Subcutaneous abdominal adipose tissue (tissue), 5 donors: ENCODE results near the gene ZC3H12D.
A peak's percentile ranks its signal among the peaks of the same experiment; 100 is the strongest.

ENCODE experiments used
- H3K27ac ChIP-seq: one replicate; pipeline ENCODE4 v1.7.0; 2013; ENCODE audit warnings: low read depth, mild to moderate bottlenecking, inconsistent platforms, low read length, moderate library complexity
- H3K27me3 ChIP-seq, 5 donors: one replicate each; pipeline ENCODE4 v1.7.0; 2013; ENCODE audit warnings: low read length in 5 of 5, inconsistent platforms in 1 of 5; ENCODE audit not compliant: control insufficient read depth in 5 of 5, insufficient read depth in 4 of 5
- H3K36me3 ChIP-seq, 5 donors: one replicate each; pipeline ENCODE4 v1.7.0; 2013; ENCODE audit warnings: low read length in 5 of 5; ENCODE audit not compliant: control insufficient read depth in 5 of 5, insufficient read depth in 5 of 5
- H3K4me1 ChIP-seq, 5 donors: one replicate each; pipeline ENCODE4 v1.7.0; 2013; ENCODE audit warnings: low read length in 5 of 5, mild to moderate bottlenecking in 3 of 5, moderate library complexity in 1 of 5; ENCODE audit not compliant: control insufficient read depth in 5 of 5, insufficient read depth in 5 of 5
- H3K4me3 ChIP-seq, 5 donors: one replicate each; pipeline ENCODE4 v1.7.0; 2013; ENCODE audit warnings: low read length in 5 of 5, low read depth in 1 of 5
- H3K9ac ChIP-seq, 5 donors: one replicate each; pipeline ENCODE4 v1.7.0; 2013; ENCODE audit warnings: low read length in 5 of 5, mild to moderate bottlenecking in 4 of 5, moderate library complexity in 3 of 5
- H3K9me3 ChIP-seq, 5 donors: one replicate each; pipeline ENCODE4 v1.7.0; 2013; ENCODE audit warnings: low read length in 5 of 5; ENCODE audit not compliant: control insufficient read depth in 5 of 5
- donor health status: healthy.
- donor health status: healthy.
- donor health status: healthy.
- donor health status: healthy.
- donor health status: healthy.

Gene ZC3H12D

GRCh38 chr6:149484733-149485700, at the start of gene ZC3H12D:
Gene ZC3H12D (minus strand): TSS chr6:149485014. CDS start chr6:149474543, 10,471 bp downstream.
- Histone ChIP-seq H3K4me3 (peak within 1 kb of the TSS in 4 of 5 donors; percentile 8 to 50 (median 36)), H3K9ac (peak within 1 kb of the TSS in 1 of 5 donors; percentile 38), H3K9me3 (no peaks in the 10 kb centered on the region), H3K36me3 (no peaks in the 10 kb centered on the region), H3K27ac (peak within 1 kb of the TSS; percentile 35), H3K27me3 (peaks cover 0 to 8% (median 0%) of the 10 kb centered on the region in 5 donors), H3K4me1 (peaks cover 6 to 53% (median 40%) of the 10 kb centered on the region in 5 donors)

GRCh38 chr6:149529650-149530049, 44.8 kb upstream of the ZC3H12D start:
- H3K9ac ChIP-seq = no peak overlapping the region
- no peak overlapping the region for H3K4me3 ChIP-seq
- no peak overlapping the region for H3K27ac ChIP-seq
- H3K36me3 ChIP-seq = peaks cover 51 to 91% (median 65%) of the 10 kb centered on the region in 5 donors
- H3K27me3 ChIP-seq = no peaks in the 10 kb centered on the region
- H3K9me3 ChIP-seq = no peaks in the 10 kb centered on the region
- no peaks in the 10 kb centered on the region for H3K4me1 ChIP-seq

DNA sequence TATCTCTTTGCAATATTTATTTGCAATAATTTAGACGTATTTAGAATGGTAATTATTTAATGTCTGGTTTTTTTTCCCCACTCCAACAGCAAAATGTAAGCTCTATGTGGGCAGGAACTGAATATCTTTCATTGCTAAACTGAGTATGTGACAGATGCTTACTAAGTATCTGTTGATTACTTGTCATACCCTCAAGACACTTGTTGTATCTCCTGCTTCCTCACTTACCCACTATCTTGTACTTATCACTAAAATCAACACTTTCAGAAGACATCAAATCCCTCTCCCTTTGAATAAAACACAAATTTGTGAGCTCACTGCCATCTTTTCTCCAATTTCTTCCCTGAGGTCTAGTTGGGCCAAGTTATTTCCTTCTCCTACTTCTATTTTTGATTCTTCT, 30.7 kb upstream of the ZC3H12D start:
- H3K9ac ChIP-seq = no peak overlapping the region
- H3K4me3 ChIP-seq = no peak overlapping the region
- no peaks in the 10 kb centered on the region for H3K9me3 ChIP-seq
- no peaks in the 10 kb centered on the region for H3K27me3 ChIP-seq
- H3K36me3 ChIP-seq = peaks cover 13 to 45% (median 37%) of the 10 kb centered on the region in 5 donors
- no peaks in the 10 kb centered on the region for H3K4me1 ChIP-seq
- H3K27ac ChIP-seq = no peak overlapping the region

- H3K9me3 ChIP-seq = no peaks in the 10 kb centered on the region
- H3K9ac ChIP-seq = no peak overlapping the region
- H3K27ac ChIP-seq = no peak overlapping the region
- H3K27me3 ChIP-seq = no peaks in the 10 kb centered on the region
- H3K36me3 ChIP-seq = peaks cover 14 to 38% (median 36%) of the 10 kb centered on the region in 5 donors
- no peak overlapping the region for H3K4me3 ChIP-seq
- no peaks in the 10 kb centered on the region for H3K4me1 ChIP-seq
These were observed 29.1 kb upstream of the ZC3H12D start for GRCh38 chr6:149513915-149514314.

DNA sequence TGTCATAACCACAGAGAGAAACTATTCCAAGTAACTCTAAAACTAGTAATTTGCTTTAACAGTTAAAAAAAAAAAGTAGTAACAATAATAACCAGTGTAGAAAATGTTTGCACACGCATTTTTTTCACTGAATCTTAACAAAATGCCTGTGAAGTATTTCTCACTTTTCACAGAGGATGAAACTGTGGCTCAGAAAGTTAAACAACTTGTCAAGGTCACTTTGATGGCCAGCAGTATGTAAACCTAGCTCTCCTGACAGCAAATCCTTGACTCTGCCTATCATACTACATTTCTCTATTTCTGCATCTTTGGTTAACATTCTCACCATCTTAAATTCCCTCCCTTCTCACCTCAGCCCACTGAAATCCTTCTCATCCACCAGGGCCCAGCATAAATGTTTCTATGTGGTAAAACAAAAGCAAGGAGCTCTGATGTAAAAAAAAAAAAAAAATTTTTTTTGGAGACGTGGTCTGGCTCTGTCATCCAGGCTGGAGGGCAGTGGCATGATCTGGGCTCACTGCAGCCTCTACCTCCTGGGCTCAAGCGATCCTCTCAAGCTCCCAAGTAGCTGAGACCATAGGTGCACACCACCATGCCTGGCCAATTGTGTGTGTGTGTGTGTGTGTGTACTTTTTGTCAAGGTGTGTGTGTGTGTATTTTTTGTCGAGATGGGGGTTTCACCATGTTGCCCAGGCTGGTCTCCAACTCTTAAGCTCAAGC, 26.1 kb upstream of the ZC3H12D start:
- Histone ChIP-seq H3K4me3 (no peak overlapping the region), H3K4me1 (no peaks in the 10 kb centered on the region), H3K9me3 (no peaks in the 10 kb centered on the region), H3K27me3 (no peaks in the 10 kb centered on the region), H3K9ac (no peak overlapping the region), H3K27ac (no peak overlapping the region), H3K36me3 (peaks cover 14 to 34% (median 16%) of the 10 kb centered on the region in 5 donors)

- Histone ChIP-seq H3K4me1 (no peaks in the 10 kb centered on the region), H3K36me3 (peaks cover 16 to 39% (median 24%) of the 10 kb centered on the region in 5 donors), H3K4me3 (no peak overlapping the region), H3K9me3 (no peaks in the 10 kb centered on the region), H3K9ac (no peak overlapping the region), H3K27me3 (no peaks in the 10 kb centered on the region), H3K27ac (no peak overlapping the region)
These were observed 23.7 kb upstream of the ZC3H12D start for GRCh38 chr6:149508485-149508884.

- Histone ChIP-seq H3K36me3 (peaks cover 2 to 29% (median 8%) of the 10 kb centered on the region in 5 donors), H3K9me3 (no peaks in the 10 kb centered on the region), H3K27ac (no peak overlapping the region), H3K27me3 (no peaks in the 10 kb centered on the region), H3K4me1 (peaks cover 0 to 12% (median 2%) of the 10 kb centered on the region in 5 donors), H3K4me3 (no peak overlapping the region), H3K9ac (no peak overlapping the region)
These were observed 19.1 kb upstream of the ZC3H12D start for GRCh38 chr6:149503872-149504271.

- H3K4me3 ChIP-seq = no peak overlapping the region
- no peak overlapping the region for H3K27ac ChIP-seq
- peaks cover 2 to 27% (median 8%) of the 10 kb centered on the region in 5 donors for H3K36me3 ChIP-seq
- H3K9ac ChIP-seq = no peak overlapping the region
- peaks cover 0 to 18% (median 2%) of the 10 kb centered on the region in 5 donors for H3K4me1 ChIP-seq
- H3K9me3 ChIP-seq = no peaks in the 10 kb centered on the region
- H3K27me3 ChIP-seq = no peaks in the 10 kb centered on the region
These were observed 18.5 kb upstream of the ZC3H12D start for GRCh38 chr6:149503276-149503675.

GRCh38 chr6:149501768-149502167, 17.0 kb upstream of the ZC3H12D start:
- Histone ChIP-seq H3K4me3 (no peak overlapping the region), H3K9me3 (no peaks in the 10 kb centered on the region), H3K27me3 (no peaks in the 10 kb centered on the region), H3K4me1 (peaks cover 0 to 18% (median 2%) of the 10 kb centered on the region in 5 donors), H3K27ac (no peak overlapping the region), H3K36me3 (peaks cover 2 to 19% (median 8%) of the 10 kb centered on the region in 5 donors), H3K9ac (no peak overlapping the region)

GRCh38 chr6:149501201-149501600, 16.4 kb upstream of the ZC3H12D start:
- H3K36me3 ChIP-seq = peaks cover 2 to 19% (median 8%) of the 10 kb centered on the region in 5 donors
- H3K4me3 ChIP-seq = no peak overlapping the region
- no peak overlapping the region for H3K9ac ChIP-seq

More at GRCh38 chr6:149501201-149501600, 16.4 kb upstream of the ZC3H12D start:
- H3K4me1 ChIP-seq = peaks cover 0 to 18% (median 2%) of the 10 kb centered on the region in 5 donors
- no peak overlapping the region for H3K27ac ChIP-seq
- no peaks in the 10 kb centered on the region for H3K9me3 ChIP-seq
- H3K27me3 ChIP-seq = no peaks in the 10 kb centered on the region
